ENCODE results near the gene PLD3. TPM values are rescaled to one million over a fixed set of nuclear protein-coding genes. Genes with fewer than 3 reads are reported as not detected.

Gene PLD3
- total and polyA plus RNA-seq, 8 donors: 87.5 to 208 (median 108) TPM

- Histone ChIP-seq H3K27me3 (no peaks in the 10 kb centered on the region), H3K27ac (no peak overlapping the region), H3K4me3 (no peak overlapping the region), H3K36me3 (peaks cover 0 to 4% (median 0%) of the 10 kb centered on the region in 3 donors), H3K9me3 (no peaks in the 10 kb centered on the region), H3K4me1 (peaks cover 0 to 1% (median 0%) of the 10 kb centered on the region in 3 donors)
- DNase-seq (no peak), FAIRE-seq (no peak), ATAC-seq (no peak)
- 79 to 83% methylated on average over 9 of the region's 9 CpGs for WGBS, 2 donors
- TF ChIP-seq, protein P1, sequence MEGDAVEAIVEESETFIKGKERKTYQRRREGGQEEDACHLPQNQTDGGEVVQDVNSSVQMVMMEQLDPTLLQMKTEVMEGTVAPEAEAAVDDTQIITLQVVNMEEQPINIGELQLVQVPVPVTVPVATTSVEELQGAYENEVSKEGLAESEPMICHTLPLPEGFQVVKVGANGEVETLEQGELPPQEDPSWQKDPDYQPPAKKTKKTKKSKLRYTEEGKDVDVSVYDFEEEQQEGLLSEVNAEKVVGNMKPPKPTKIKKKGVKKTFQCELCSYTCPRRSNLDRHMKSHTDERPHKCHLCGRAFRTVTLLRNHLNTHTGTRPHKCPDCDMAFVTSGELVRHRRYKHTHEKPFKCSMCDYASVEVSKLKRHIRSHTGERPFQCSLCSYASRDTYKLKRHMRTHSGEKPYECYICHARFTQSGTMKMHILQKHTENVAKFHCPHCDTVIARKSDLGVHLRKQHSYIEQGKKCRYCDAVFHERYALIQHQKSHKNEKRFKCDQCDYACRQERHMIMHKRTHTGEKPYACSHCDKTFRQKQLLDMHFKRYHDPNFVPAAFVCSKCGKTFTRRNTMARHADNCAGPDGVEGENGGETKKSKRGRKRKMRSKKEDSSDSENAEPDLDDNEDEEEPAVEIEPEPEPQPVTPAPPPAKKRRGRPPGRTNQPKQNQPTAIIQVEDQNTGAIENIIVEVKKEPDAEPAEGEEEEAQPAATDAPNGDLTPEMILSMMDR (IDR thresholded peaks at IDR 0.05): no peak
- intact Hi-C loops (cut with DNase I): no loop called here
These were observed 6.7 kb upstream of the PLD3 start for GRCh38 chr19:40341601-40342482.

- FAIRE-seq (no peak), DNase-seq (no peak), ATAC-seq (no peak)
- H3K4me1 ChIP-seq: peaks cover 0 to 9% (median 4%) of the 10 kb centered on the region in 3 donors
- H3K4me3 ChIP-seq: no peak overlapping the region
- H3K36me3 ChIP-seq: peaks cover 0 to 4% (median 0%) of the 10 kb centered on the region in 3 donors
- TF ChIP-seq, protein P1 (IDR thresholded peaks at IDR 0.05): no peak
- H3K9me3 ChIP-seq: no peaks in the 10 kb centered on the region
- intact Hi-C loops (cut with DNase I): no loop called here
- no peaks in the 10 kb centered on the region for H3K27me3 ChIP-seq
- WGBS, 2 donors: 88% methylated on average over 11 of the region's 11 CpGs
- H3K27ac ChIP-seq: no peak overlapping the region
These were observed 5.7 kb upstream of the PLD3 start for GRCh38 chr19:40342644-40343311.

- Histone ChIP-seq H3K27me3 (no peaks in the 10 kb centered on the region), H3K4me3 (no peak overlapping the region), H3K4me1 (peaks cover 0 to 14% (median 5%) of the 10 kb centered on the region in 3 donors), H3K27ac (no peak overlapping the region), H3K36me3 (no peaks in the 10 kb centered on the region), H3K9me3 (no peaks in the 10 kb centered on the region)
- WGBS, 2 donors: 56 to 69% methylated on average over 7 of the region's 7 CpGs
- TF ChIP-seq, protein P1 (IDR thresholded peaks at IDR 0.05): no peak
- FAIRE-seq (no peak), DNase-seq (peak in 1 of 6 donors; percentile 2), ATAC-seq (no peak)
- intact Hi-C loops (cut with DNase I): no loop called here
These were observed 4.1 kb upstream of the PLD3 start for GRCh38 chr19:40344422-40344821.

- FAIRE-seq (no peak), DNase-seq (peak in 1 of 6 donors; percentile 29), ATAC-seq (peak in 2 of 4 donors; percentile 3 to 13)
- H3K27me3 ChIP-seq: no peaks in the 10 kb centered on the region
- WGBS, 2 donors: 10% methylated on average over 17 of the region's 17 CpGs
- peaks cover 0 to 15% (median 8%) of the 10 kb centered on the region in 3 donors for H3K4me1 ChIP-seq
- peak overlapping the region; percentile 53 to 85 (median 65) for H3K4me3 ChIP-seq
- TF ChIP-seq, protein P1 (IDR thresholded peaks at IDR 0.05): no peak
- H3K27ac ChIP-seq: peak overlapping the region in 3 of 4 donors; percentile 31 to 58 (median 54)
- intact Hi-C loops (cut with DNase I): no loop called here
- H3K36me3 ChIP-seq: no peaks in the 10 kb centered on the region
- no peaks in the 10 kb centered on the region for H3K9me3 ChIP-seq
These were observed 539 bp downstream of the PLD3 start for GRCh38 chr19:40348961-40349507.
